NK-92 (cell line): ENCODE results near the gene STPG2.

ENCODE experiments used
- DNase-seq: peaks from one replicate; lab custom pipeline; 2025; ENCODE audit not compliant: unreplicated experiment; lab: John Stamatoyannopoulos, UW

The STPG2 gene

GRCh38 chr4:97836662-97837061 lies 306.6 kb downstream of the STPG2 start:
- DNase-seq: no peak

- DNase-seq: no peak
Observed at GRCh38 chr4:97828646-97829045, 314.6 kb downstream of the STPG2 start.

GRCh38 chr4:97819294-97819693 lies 324.0 kb downstream of the STPG2 start:
- no peak for DNase-seq

- no peak for DNase-seq
Observed at GRCh38 chr4:97812768-97813167, 330.5 kb downstream of the STPG2 start.

- no peak for DNase-seq
Observed at GRCh38 chr4:97786306-97786920, 356.9 kb downstream of the STPG2 start.

GRCh38 chr4:97778174-97778573 lies 365.1 kb downstream of the STPG2 start:
- DNase-seq: no peak

GRCh38 chr4:97774347-97774989 lies 368.8 kb downstream of the STPG2 start:
- DNase-seq: no peak

- DNase-seq: no peak
Observed at GRCh38 chr4:97770222-97770621, 373.1 kb downstream of the STPG2 start.

GRCh38 chr4:97762115-97762512 lies 381.2 kb downstream of the STPG2 start:
- no peak for DNase-seq

- DNase-seq: no peak
Observed at GRCh38 chr4:97761445-97762114, 381.7 kb downstream of the STPG2 start.

- DNase-seq: no peak
Observed at GRCh38 chr4:97759785-97760184, 383.5 kb downstream of the STPG2 start.

- no peak for DNase-seq
Observed at GRCh38 chr4:97752599-97752998, 390.7 kb downstream of the STPG2 start.

- no peak for DNase-seq
Observed at GRCh38 chr4:97747945-97748344, 395.3 kb downstream of the STPG2 start.

GRCh38 chr4:97720869-97721432 lies 422.3 kb downstream of the STPG2 start:
- no peak for DNase-seq

GRCh38 chr4:97691111-97691605 lies 452.1 kb downstream of the STPG2 start:
- no peak for DNase-seq

- DNase-seq: no peak
Observed at GRCh38 chr4:97670703-97671269, 472.5 kb downstream of the STPG2 start.

GRCh38 chr4:97665553-97665952 lies 477.7 kb downstream of the STPG2 start:
- no peak for DNase-seq

GRCh38 chr4:97664741-97665140 lies 478.5 kb downstream of the STPG2 start:
- no peak for DNase-seq

- DNase-seq: no peak
Observed at GRCh38 chr4:97662133-97662532, 481.1 kb downstream of the STPG2 start.

- no peak for DNase-seq
Observed at GRCh38 chr4:97656044-97656720, 487.1 kb downstream of the STPG2 start.

GRCh38 chr4:97653701-97654100 lies 489.6 kb downstream of the STPG2 start:
- no peak for DNase-seq
